Gastrocnemius medialis (tissue), 4 donors: Measurements from ENCODE around the gene P4HA2.

Experiments used
- POLR2A ChIP-seq, 2 donors: fragments of 450-650 bp; IDR thresholded peaks; one replicate each; pipeline ENCODE4 v1.6.1; 2017; ENCODE audit warnings: antibody characterized with exemption in 2 of 2, mild to moderate bottlenecking in 2 of 2, moderate library complexity in 2 of 2
- TF ChIP-seq, protein P1 (sequence below), 5 experiments: fragments of 450-650 bp in 3 of 5; fragments of 200-600 bp in 2 of 5; sonication (generic) in 2 of 5; IDR thresholded peaks in 4 of 5; conservative IDR thresholded peaks in 1 of 5; 1 replicate in 4 of 5; 2 replicates in 1 of 5; pipeline ENCODE4 v1.5.1; 2016 to 2019; ENCODE audit warnings: antibody characterized with exemption in 5 of 5, mild to moderate bottlenecking in 3 of 5, moderate library complexity in 3 of 5

DNA sequence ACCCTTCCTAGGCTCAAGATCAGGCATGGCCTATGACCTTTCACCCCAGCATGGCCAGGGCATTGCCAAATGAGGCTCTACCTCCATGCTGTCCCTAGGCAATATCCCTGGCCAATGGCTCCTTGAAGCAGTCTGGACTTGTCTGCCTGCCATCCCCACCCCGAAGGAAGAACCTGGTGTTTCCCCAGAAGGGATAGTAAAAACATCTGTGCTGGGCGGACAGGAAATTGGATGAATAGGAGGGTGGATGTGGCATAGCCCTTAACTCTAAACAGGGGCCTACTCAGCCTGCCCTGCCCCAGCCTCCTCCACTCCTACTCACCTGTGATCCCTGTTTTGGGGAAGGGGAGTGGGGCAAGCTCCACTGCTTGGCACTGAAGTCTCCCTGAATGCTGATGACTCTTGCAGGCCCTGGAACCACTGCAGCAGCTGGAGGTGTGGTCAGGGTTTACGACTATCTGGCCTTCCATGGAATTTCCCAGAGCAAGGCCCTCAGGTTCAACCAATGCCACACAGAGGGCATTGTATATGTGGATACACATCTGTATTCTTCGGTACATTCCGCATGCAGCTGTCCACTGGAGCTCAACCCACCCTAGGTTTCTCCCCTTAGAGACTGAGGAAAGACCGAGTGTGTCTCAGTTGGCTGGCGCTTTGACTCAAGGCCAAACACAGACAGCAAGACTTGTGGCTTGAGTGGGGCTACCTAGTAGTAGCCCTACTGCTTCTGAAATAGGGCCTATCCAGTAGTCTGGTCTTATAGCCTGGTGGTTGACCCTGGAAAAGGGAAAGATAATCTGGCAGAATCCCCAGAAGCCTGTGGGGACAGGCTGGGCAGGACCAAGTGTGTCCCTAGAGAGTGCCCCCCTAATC is 6.4 kb upstream of the P4HA2 start:
- no peak for TF ChIP-seq POLR2A (IDR thresholded peaks at IDR 0.05)
- TF ChIP-seq, protein P1, sequence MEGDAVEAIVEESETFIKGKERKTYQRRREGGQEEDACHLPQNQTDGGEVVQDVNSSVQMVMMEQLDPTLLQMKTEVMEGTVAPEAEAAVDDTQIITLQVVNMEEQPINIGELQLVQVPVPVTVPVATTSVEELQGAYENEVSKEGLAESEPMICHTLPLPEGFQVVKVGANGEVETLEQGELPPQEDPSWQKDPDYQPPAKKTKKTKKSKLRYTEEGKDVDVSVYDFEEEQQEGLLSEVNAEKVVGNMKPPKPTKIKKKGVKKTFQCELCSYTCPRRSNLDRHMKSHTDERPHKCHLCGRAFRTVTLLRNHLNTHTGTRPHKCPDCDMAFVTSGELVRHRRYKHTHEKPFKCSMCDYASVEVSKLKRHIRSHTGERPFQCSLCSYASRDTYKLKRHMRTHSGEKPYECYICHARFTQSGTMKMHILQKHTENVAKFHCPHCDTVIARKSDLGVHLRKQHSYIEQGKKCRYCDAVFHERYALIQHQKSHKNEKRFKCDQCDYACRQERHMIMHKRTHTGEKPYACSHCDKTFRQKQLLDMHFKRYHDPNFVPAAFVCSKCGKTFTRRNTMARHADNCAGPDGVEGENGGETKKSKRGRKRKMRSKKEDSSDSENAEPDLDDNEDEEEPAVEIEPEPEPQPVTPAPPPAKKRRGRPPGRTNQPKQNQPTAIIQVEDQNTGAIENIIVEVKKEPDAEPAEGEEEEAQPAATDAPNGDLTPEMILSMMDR (IDR thresholded peaks at IDR 0.05 in 4 of 5, conservative IDR thresholded peaks at IDR 0.05 in 1 of 5) = no peak
